Measurements from ENCODE around the gene TBC1D22B. TPM values are rescaled to one million over a fixed set of nuclear protein-coding genes. Genes with fewer than 3 reads are reported as not detected.

TBC1D22B gene
- total RNA-seq, 6 donors from 2014 or later, result 10.0 to 17.8 (median 10.9) TPM

GRCh38 chr6:37210313-37210968 lies 47.1 kb upstream of the TBC1D22B start:
- WGBS, 2 donors, result 63 to 65% methylated on average over 7 of the region's 7 CpGs
- H3K27ac ChIP-seq, result no peak overlapping the region
- no peaks in the 10 kb centered on the region for H3K36me3 ChIP-seq
- H3K4me3 ChIP-seq, result no peak overlapping the region
- H3K27me3 ChIP-seq, result no peaks in the 10 kb centered on the region
- ATAC-seq (ENCODE audit: low FRiP score in 2 of 2) (peak; percentile 78 to 89), DNase-seq (peak in 1 of 2 donors; percentile 64)
- H3K4me1 ChIP-seq, result peaks cover 2 to 15% (median 8%) of the 10 kb centered on the region in 4 donors
- no peaks in the 10 kb centered on the region for H3K9me3 ChIP-seq
- TF ChIP-seq, protein P1, sequence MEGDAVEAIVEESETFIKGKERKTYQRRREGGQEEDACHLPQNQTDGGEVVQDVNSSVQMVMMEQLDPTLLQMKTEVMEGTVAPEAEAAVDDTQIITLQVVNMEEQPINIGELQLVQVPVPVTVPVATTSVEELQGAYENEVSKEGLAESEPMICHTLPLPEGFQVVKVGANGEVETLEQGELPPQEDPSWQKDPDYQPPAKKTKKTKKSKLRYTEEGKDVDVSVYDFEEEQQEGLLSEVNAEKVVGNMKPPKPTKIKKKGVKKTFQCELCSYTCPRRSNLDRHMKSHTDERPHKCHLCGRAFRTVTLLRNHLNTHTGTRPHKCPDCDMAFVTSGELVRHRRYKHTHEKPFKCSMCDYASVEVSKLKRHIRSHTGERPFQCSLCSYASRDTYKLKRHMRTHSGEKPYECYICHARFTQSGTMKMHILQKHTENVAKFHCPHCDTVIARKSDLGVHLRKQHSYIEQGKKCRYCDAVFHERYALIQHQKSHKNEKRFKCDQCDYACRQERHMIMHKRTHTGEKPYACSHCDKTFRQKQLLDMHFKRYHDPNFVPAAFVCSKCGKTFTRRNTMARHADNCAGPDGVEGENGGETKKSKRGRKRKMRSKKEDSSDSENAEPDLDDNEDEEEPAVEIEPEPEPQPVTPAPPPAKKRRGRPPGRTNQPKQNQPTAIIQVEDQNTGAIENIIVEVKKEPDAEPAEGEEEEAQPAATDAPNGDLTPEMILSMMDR (IDR thresholded peaks at IDR 0.05), result peak; percentile 91 to 96 (median 95)
- no peak for TF ChIP-seq POLR2A (IDR thresholded peaks at IDR 0.05)

DNA sequence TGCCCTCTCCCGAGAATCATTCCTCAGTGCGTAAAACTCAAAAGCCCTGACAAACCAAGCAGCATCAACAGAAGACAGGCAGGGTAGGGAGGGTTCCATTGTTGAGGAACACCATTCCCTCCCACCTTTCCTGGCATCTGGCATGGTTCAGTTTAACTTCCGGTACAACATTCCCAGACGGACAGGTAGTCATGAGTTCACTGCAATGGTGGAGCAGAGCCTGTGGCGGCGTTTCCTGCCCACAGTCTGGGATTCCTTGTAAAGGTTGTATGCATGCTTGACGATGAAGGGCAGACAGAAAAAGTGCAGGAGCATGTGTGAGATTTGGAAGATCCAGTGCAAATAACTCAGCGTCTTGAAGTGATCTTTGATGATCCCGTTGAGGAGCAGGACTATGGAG lies 45.3 kb upstream of the TBC1D22B start:
- Histone ChIP-seq H3K4me1 (peaks cover 0 to 15% (median 6%) of the 10 kb centered on the region in 4 donors), H3K27ac (no peak overlapping the region), H3K27me3 (no peaks in the 10 kb centered on the region), H3K9me3 (no peaks in the 10 kb centered on the region), H3K4me3 (no peak overlapping the region), H3K36me3 (no peaks in the 10 kb centered on the region)
- 88 to 90% methylated on average over 9 of the region's 9 CpGs for WGBS, 2 donors
- ATAC-seq (ENCODE audit: low FRiP score in 2 of 2), result no peak
- TF ChIP-seq, protein P1 (IDR thresholded peaks at IDR 0.05), result no peak
- TF ChIP-seq POLR2A (IDR thresholded peaks at IDR 0.05) (no peak), POLR2AphosphoS5 (IDR thresholded peaks at IDR 0.05) (no peak), EP300 (IDR thresholded peaks at IDR 0.05) (no peak)
- DNase-seq, result no peak

- DNase-seq, result peak in 1 of 2 donors; percentile 60
- Histone ChIP-seq H3K4me1 (peaks cover 7 to 15% (median 8%) of the 10 kb centered on the region in 4 donors), H3K4me3 (no peak overlapping the region), H3K36me3 (no peaks in the 10 kb centered on the region), H3K9me3 (no peaks in the 10 kb centered on the region), H3K27me3 (no peaks in the 10 kb centered on the region), H3K27ac (no peak overlapping the region)
- no peak for ATAC-seq (ENCODE audit: low FRiP score in 2 of 2)
- whole genome bisulfite sequencing, 2 donors, result 67 to 86% methylated on average over 6 of the region's 6 CpGs
- TF ChIP-seq, protein P1 (IDR thresholded peaks at IDR 0.05), result no peak
- no peak for TF ChIP-seq POLR2AphosphoS5 (IDR thresholded peaks at IDR 0.05)
- TF ChIP-seq EP300 (IDR thresholded peaks at IDR 0.05), result no peak
- TF ChIP-seq POLR2A (IDR thresholded peaks at IDR 0.05), result no peak
These were observed 39.5 kb upstream of the TBC1D22B start for GRCh38 chr6:37218061-37218460.

DNA sequence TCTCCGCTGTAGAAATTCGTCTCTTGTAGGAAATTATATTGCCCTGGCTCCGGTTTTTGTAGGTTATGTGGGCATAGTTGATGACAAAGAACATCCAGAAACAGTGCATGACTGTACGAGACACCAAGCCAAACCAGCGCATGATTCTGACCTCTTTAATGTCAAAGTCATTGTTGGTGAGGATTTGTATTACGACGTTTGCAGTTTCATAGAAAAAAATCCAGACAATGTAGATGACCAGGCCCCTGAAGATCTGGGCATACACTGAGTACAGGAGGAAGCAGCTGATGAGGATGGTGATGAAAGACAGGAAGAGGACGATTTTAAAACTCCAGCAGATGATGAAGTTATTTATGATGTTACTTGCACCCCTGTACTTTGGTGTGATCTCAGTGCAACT lies 39.1 kb upstream of the TBC1D22B start:
- Histone ChIP-seq H3K27ac (no peak overlapping the region), H3K27me3 (no peaks in the 10 kb centered on the region), H3K4me1 (peaks cover 7 to 18% (median 8%) of the 10 kb centered on the region in 4 donors), H3K9me3 (no peaks in the 10 kb centered on the region), H3K36me3 (no peaks in the 10 kb centered on the region), H3K4me3 (no peak overlapping the region)
- ATAC-seq (ENCODE audit: low FRiP score in 2 of 2) (no peak), DNase-seq (no peak)
- TF ChIP-seq EP300 (IDR thresholded peaks at IDR 0.05) (no peak), POLR2AphosphoS5 (IDR thresholded peaks at IDR 0.05) (no peak), POLR2A (IDR thresholded peaks at IDR 0.05) (no peak)
- TF ChIP-seq, protein P1 (IDR thresholded peaks at IDR 0.05), result no peak
- 79 to 83% methylated on average over 8 of the region's 8 CpGs for WGBS, 2 donors
